HG03135 (cell line): ENCODE data around the gene PODXL.

Experiments used
- ATAC-seq: cut with Tn5 transposase; IDR thresholded peaks from one replicate; pipeline ENCODE4 v1.9.1; 2021; ENCODE audit warnings: mild to moderate bottlenecking, moderate library complexity; ENCODE audit not compliant: unreplicated experiment

Gene PODXL

DNA sequence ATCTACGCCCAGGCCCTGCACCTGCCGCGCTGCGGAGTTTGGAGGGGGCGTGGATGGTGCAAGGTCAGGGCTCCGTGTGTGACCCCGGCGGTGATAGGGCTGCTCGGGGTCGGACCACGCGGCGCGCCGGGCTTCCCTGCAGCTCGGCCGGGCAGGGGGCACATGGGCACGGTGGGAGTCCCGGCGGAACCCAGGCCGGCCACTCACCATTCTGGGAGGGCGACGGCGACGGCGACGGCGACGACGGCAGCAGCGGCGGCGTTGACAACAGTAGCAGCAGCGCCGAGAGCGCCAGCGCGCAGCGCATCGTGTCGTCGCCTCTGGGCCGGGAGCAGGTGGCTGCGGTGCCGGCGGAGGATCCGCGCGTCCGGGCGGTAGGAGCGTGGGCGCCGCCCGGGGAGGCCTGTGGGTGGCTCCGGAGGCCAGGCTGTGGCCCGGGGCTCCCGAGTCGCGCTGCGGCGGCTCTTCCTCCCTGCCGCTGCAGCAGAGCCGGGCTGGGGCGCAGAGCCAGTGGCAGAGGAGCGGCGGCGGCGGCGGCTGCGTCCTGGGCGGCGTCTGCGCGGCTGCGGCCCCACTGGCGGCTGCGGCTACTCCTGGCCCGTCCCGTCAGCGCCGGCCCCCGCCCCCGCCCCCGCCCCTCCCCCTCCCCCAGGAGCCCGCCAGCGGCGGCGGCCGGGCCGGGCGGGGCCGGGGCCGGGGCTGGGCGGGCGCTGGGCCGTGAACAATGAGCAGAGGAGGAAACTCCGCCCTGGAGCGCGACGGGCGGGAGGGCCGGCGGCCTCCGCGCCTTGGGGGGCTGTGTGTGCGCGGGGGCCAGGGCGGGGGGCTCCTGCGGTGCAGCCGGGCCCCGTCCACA lies at the start of gene PODXL:
PODXL (minus strand) TSS at position 576 of the 856 bp plus-strand sequence; CDS start at position 307, 269 bp downstream.
- ATAC-seq = peak; percentile 65

GRCh38 chr7:131605280-131605878 lies 49.0 kb upstream of the PODXL start:
- ATAC-seq = no peak

- ATAC-seq = no peak
Observed at GRCh38 chr7:131604841-131605279, 48.4 kb upstream of the PODXL start.

- no peak for ATAC-seq
Observed at GRCh38 chr7:131603932-131604331, 47.5 kb upstream of the PODXL start.

GRCh38 chr7:131602994-131603372 lies 46.6 kb upstream of the PODXL start:
- ATAC-seq = no peak

GRCh38 chr7:131602304-131602993 lies 46.0 kb upstream of the PODXL start:
- no peak for ATAC-seq

- no peak for ATAC-seq
Observed at GRCh38 chr7:131600085-131600881, 43.9 kb upstream of the PODXL start.

GRCh38 chr7:131596785-131597184 lies 40.4 kb upstream of the PODXL start:
- no peak for ATAC-seq

DNA sequence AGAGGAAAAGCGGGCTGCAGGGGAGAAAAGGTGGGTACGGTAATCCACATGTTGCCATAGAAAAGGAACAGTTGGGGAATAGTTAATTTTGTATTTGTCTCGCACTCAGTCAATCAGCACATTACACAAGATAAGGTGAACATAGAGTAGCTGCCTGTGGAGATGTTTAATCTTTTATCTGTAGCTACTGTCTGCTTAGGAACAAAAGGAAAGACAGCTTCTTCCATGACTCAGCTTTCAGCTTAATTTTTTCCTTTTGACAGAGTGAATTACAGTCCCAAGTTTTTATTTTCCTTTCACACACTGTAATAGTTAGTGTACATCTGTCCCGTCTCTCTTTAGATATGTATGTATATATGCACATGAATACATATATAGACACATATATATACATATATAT lies 39.3 kb upstream of the PODXL start:
- ATAC-seq = no peak

- ATAC-seq = no peak
Observed at GRCh38 chr7:131591687-131592319, 35.4 kb upstream of the PODXL start.

DNA sequence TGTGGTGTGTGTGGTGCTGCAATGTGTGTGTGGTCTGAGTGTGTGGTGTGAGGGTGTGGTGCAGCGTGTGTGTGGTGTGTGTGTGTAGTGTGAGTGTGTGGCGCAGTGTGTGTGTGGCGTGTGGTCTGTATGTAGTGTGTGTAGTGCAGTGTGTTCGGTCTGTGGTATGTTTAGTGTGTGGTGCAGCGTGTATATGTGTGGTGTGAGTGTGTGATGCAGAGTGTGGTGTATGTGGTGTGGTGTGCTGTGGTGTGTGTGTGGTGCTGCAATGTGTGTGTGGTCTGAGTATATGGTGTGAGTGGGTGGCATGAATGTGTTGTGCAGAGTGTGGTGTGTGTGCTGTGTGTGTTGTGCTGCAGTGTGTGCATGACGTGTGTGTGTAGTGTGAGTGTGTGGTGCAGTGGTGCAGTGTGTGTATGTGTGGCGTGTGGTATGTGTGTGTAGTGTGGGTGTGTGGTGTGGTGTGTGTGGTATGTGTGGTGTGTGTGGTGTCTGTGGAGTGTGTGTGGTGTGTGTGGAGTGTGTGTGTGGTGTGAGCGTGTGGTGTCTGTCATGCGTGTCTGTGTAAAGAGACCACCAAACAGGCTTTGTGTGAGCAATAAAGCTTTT lies 31.0 kb upstream of the PODXL start:
- ATAC-seq = no peak

GRCh38 chr7:131586759-131587158 lies 30.3 kb upstream of the PODXL start:
- no peak for ATAC-seq

DNA sequence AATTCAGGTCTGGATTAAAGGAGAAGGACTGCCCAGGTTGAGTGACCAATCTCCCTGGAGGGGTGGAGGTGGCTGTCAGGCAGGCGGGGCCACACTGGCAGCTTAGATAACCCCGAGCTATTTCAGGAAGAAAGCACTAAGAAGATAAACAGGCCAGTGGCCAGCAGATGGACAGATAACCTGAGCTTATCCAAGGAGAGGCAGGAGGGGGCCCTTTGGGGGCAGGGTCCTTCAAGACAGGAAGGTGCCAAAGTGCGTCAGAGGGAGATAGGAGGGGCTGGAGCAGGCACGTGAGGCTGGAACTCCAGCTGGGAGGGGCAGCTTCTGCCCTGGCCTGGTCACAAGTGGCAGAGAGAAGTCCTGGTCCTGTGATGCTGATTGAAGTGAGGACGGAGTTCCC lies 29.8 kb upstream of the PODXL start:
- no peak for ATAC-seq

- no peak for ATAC-seq
Observed at GRCh38 chr7:131583430-131583829, 27.0 kb upstream of the PODXL start.

GRCh38 chr7:131581241-131582051 lies 25.0 kb upstream of the PODXL start:
- no peak for ATAC-seq

GRCh38 chr7:131578602-131579001 lies 22.2 kb upstream of the PODXL start:
- no peak for ATAC-seq

DNA sequence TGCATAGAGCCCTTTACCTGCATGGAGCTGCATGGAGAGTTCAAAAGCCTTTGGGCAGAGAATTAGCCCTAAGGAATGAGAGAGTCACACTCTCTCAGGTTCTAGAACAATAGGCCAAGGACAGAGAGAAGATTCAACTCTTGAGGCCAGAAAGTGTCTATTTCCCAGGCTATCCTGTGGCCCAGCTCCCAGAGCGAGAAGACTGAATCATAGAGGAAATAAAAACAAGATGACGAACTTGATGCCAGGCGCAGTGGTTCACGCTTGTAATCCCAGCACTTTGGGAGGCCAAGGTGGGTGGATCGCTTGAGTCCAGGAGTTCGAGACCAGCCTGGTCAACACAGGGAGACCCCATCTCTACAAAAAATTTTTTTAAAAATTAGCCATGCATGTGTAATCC lies 18.3 kb upstream of the PODXL start:
- ATAC-seq = no peak

DNA sequence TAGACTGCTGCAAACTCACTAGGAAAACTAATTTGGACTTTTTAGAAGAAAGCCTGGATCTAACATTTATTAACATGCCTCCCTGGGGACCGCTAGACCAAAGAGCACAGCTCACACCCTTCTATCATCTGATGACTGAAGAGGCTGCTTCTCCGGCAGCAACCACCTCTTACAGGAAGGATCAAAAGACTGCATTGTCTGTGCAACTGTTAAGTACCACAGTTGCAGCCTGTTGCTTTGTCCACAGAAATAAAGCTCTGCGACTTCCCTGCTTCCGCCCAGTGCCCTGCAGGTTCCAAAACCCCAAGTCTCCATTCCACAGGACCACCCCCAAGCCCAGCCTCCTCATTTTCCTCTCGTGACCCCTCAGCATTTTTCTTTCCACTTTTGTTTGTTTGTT lies 14.0 kb upstream of the PODXL start:
- ATAC-seq = no peak

- no peak for ATAC-seq
Observed at GRCh38 chr7:131568970-131569369, 12.5 kb upstream of the PODXL start.
